OCI-LY1 (cell line): Measurements from ENCODE around the gene TIAM1.

Source experiments
- H2AFZ ChIP-seq: fragments of 200-600 bp; sonication (generic), shearing (Covaris generic); 2 replicates; pipeline ENCODE4 v1.6.0; 2014; ENCODE audit warnings: antibody characterized with exemption, mild to moderate bottlenecking, low read length
- H3F3A ChIP-seq: fragments of 200-600 bp; sonication (generic), shearing (Covaris generic); 2 replicates; pipeline ENCODE4 v1.6.0; 2014; ENCODE audit warnings: mild to moderate bottlenecking, antibody characterized with exemption, low read length, moderate library complexity; ENCODE audit not compliant: insufficient read depth
- H3K27ac ChIP-seq: fragments of 200-600 bp; sonication (generic); 2 replicates; pipeline ENCODE4 v1.5.1; 2014; ENCODE audit warnings: low read length, mixed run types, mild to moderate bottlenecking, low read depth; ENCODE audit not compliant: poor library complexity, severe bottlenecking
- H3K27me3 ChIP-seq: fragments of 200-600 bp; sonication (generic); 2 replicates; pipeline ENCODE4 v1.6.0; 2014; ENCODE audit warnings: antibody characterized with exemption, mild to moderate bottlenecking, low read length, moderate library complexity; ENCODE audit not compliant: insufficient read depth
- H3K36me3 ChIP-seq: fragments of 200-600 bp; sonication (generic); 2 replicates; pipeline ENCODE4 v1.6.1; 2014; ENCODE audit warnings: mild to moderate bottlenecking, antibody characterized with exemption, low read length, moderate library complexity, mixed read lengths; ENCODE audit not compliant: insufficient read depth
- H3K4me1 ChIP-seq: fragments of 200-600 bp; sonication (generic); 2 replicates; pipeline ENCODE4 v1.5.1; 2014; ENCODE audit warnings: mild to moderate bottlenecking, low read length, moderate library complexity; ENCODE audit not compliant: insufficient read depth, severe bottlenecking
- H3K4me2 ChIP-seq: fragments of 200-600 bp; sonication (generic), shearing (Covaris generic); 2 replicates; pipeline ENCODE4 v1.6.1; 2014; ENCODE audit warnings: low read length
- H3K4me3 ChIP-seq: fragments of 200-600 bp; sonication (generic); 2 replicates; pipeline ENCODE4 v1.5.1; 2014; ENCODE audit warnings: low read length, low read depth, mild to moderate bottlenecking, mixed read lengths; ENCODE audit not compliant: poor library complexity, severe bottlenecking
- H3K79me2 ChIP-seq: fragments of 200-600 bp; shearing (Covaris generic); 2 replicates; pipeline ENCODE4 v1.6.1; 2016; ENCODE audit warnings: mixed run types, low read length, mixed read lengths; ENCODE audit not compliant: insufficient read depth
- H3K9ac ChIP-seq: fragments of 200-600 bp; sonication (generic), shearing (Covaris generic); 2 replicates; pipeline ENCODE4 v1.6.1; 2014; ENCODE audit warnings: mild to moderate bottlenecking, low read length, mixed read lengths
- H3K9me2 ChIP-seq: fragments of 200-600 bp; sonication (generic), shearing (Covaris generic); 2 replicates; pipeline ENCODE4 v1.6.1; 2014; ENCODE audit warnings: low read depth, mild to moderate bottlenecking, low read length, mixed read lengths
- H3K9me3 ChIP-seq: fragments of 200-600 bp; shearing (Covaris generic); 2 replicates; pipeline ENCODE4 v1.6.1; 2014; ENCODE audit warnings: low read length, mixed read lengths
- H4K20me1 ChIP-seq: fragments of 200-600 bp; sonication (generic), shearing (Covaris generic); 2 replicates; pipeline ENCODE4 v1.6.0; 2016; ENCODE audit warnings: mild to moderate bottlenecking, low read length; ENCODE audit not compliant: insufficient read depth
- EZH2 ChIP-seq: fragments of 200-600 bp; sonication (generic), shearing (Covaris generic); IDR thresholded peaks from 2 replicates; pipeline ENCODE4 v1.8.0; 2017; ENCODE audit warnings: borderline replicate concordance, mixed run types, mild to moderate bottlenecking, antibody characterized with exemption, low read length, moderate library complexity, mixed read lengths
- TF ChIP-seq, protein P1 (sequence below): fragments of 200-600 bp; sonication (generic), shearing (Covaris generic); IDR thresholded peaks from 2 replicates; pipeline ENCODE4 v1.5.1; 2017; ENCODE audit warnings: mild to moderate bottlenecking, antibody characterized with exemption, low read length, moderate library complexity, mixed read lengths

TIAM1 gene

DNA sequence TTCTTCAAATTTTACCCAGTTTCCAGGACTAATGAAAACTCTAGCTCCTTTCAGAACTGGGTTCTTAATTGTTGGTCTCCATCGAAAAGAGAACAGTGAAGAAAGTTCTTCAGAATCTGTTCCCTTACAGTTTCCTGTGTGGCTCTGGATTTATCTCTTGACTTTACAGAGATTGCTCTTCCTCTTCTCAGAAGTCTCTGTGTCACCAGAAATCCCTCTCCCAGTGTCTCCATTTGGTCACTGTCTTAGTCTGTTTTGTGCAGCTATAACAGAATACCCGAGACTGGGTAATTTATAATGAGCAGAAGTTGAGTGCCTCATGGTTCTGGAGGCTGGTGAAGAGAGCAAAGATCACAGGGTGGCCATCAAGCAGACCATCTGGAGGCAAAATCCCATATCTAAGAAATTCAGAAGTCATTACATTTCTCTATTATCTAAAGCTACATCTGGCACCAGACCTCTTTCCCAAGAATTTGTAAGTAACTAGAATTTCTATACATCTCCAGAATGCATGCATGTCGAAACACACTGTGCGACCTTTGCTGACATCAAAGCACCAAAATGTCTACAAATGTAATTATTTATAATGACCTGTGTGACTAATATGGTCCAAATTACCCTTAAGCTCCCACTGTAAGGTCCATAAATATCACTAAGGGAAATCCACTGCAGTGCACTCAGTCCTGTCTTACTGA is 240.3 kb downstream of the TIAM1 start:
- H3F3A ChIP-seq = no peaks in the 10 kb centered on the region
- H3K9ac ChIP-seq = no peak overlapping the region
- TF ChIP-seq EZH2 = no peak
- TF ChIP-seq, protein P1, sequence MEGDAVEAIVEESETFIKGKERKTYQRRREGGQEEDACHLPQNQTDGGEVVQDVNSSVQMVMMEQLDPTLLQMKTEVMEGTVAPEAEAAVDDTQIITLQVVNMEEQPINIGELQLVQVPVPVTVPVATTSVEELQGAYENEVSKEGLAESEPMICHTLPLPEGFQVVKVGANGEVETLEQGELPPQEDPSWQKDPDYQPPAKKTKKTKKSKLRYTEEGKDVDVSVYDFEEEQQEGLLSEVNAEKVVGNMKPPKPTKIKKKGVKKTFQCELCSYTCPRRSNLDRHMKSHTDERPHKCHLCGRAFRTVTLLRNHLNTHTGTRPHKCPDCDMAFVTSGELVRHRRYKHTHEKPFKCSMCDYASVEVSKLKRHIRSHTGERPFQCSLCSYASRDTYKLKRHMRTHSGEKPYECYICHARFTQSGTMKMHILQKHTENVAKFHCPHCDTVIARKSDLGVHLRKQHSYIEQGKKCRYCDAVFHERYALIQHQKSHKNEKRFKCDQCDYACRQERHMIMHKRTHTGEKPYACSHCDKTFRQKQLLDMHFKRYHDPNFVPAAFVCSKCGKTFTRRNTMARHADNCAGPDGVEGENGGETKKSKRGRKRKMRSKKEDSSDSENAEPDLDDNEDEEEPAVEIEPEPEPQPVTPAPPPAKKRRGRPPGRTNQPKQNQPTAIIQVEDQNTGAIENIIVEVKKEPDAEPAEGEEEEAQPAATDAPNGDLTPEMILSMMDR = no peak
- no peak overlapping the region for H3K27ac ChIP-seq
- no peaks in the 10 kb centered on the region for H3K36me3 ChIP-seq
- no peaks in the 10 kb centered on the region for H3K79me2 ChIP-seq
- H3K4me2 ChIP-seq = no peak overlapping the region
- no peaks in the 10 kb centered on the region for H3K9me2 ChIP-seq
- H3K9me3 ChIP-seq = 0 out of 2 replicates have a peak, but pooled peaks cover 3% of the 10 kb centered on the region
- H3K4me1 ChIP-seq = peaks cover 6% of the 10 kb centered on the region
- peak overlapping the region; percentile 2; the same call in 1 of the 2 replicates for H2AFZ ChIP-seq
- H3K27me3 ChIP-seq = no peaks in the 10 kb centered on the region
- H4K20me1 ChIP-seq = no peaks in the 10 kb centered on the region
- no peak overlapping the region for H3K4me3 ChIP-seq

DNA sequence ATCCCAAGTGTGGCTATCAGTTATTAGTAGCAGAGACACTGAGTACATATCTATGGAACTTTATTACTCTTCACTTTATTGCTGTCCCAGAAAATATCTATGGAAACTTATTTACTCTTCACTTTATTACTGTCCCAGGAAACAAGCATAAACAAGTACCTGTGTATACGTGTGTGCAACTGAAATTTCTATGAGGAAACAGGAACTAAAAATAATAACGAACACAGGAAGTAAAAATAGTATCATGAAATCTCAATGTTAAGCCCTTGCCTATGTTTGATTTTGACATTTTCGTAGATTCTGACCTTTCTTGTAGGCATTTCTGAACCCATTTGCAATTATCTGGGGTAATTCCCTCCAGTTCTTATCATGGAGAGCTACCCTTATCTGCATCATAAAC is 240.9 kb downstream of the TIAM1 start:
- no peaks in the 10 kb centered on the region for H3K79me2 ChIP-seq
- no peak overlapping the region for H3K27ac ChIP-seq
- TF ChIP-seq, protein P1 = no peak
- no peak for TF ChIP-seq EZH2
- no peak overlapping the region for H3K9ac ChIP-seq
- H3K9me3 ChIP-seq = 0 out of 2 replicates have a peak, but pooled peaks cover 3% of the 10 kb centered on the region
- H3K4me1 ChIP-seq = peaks cover 6% of the 10 kb centered on the region
- H3F3A ChIP-seq = no peaks in the 10 kb centered on the region
- no peak overlapping the region for H3K4me2 ChIP-seq
- no peaks in the 10 kb centered on the region for H3K27me3 ChIP-seq
- H3K4me3 ChIP-seq = no peak overlapping the region
- peak overlapping the region; percentile 2; the same call in 1 of the 2 replicates for H2AFZ ChIP-seq
- H3K36me3 ChIP-seq = no peaks in the 10 kb centered on the region
- no peaks in the 10 kb centered on the region for H4K20me1 ChIP-seq
- H3K9me2 ChIP-seq = no peaks in the 10 kb centered on the region

DNA sequence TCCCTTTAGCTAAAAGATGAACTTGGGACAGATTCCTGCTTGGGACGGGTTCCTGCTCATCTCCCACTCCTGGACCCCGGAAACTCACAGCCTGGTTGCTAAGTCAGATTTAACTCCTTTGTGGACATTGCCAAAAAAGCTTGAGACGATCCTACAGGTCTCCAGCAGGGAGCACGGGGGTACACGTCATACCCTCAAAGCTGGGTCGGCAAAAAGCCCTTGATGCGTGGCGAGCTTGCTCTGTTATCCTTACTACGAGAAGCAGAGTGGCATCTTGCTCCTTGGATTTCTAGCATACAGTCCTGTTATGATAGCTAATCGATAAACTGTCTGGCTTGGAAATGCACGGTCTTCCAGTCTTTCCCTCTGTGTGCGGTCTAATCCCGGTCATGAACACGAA is 244.9 kb downstream of the TIAM1 start:
- Histone ChIP-seq H2AFZ (no peak overlapping the region), H3K9me2 (no peaks in the 10 kb centered on the region), H3K27ac (no peak overlapping the region), H3K4me1 (peaks cover 6% of the 10 kb centered on the region), H3K9ac (no peak overlapping the region), H3K4me2 (no peak overlapping the region), H4K20me1 (no peaks in the 10 kb centered on the region), H3K4me3 (no peak overlapping the region), H3K9me3 (no peaks in the 10 kb centered on the region), H3K79me2 (no peaks in the 10 kb centered on the region), H3K27me3 (no peaks in the 10 kb centered on the region), H3K36me3 (no peaks in the 10 kb centered on the region), H3F3A (no peaks in the 10 kb centered on the region)
- TF ChIP-seq EZH2 = no peak
- TF ChIP-seq, protein P1 = no peak
